Endodermal cell (in vitro differentiated cells): ENCODE measurements around the gene IGSF21. TPM values are rescaled to one million over a fixed set of nuclear protein-coding genes. Genes with fewer than 3 reads are reported as not detected.
"Not testable (repeated sequence)": the region's sequence is repeated elsewhere in the genome, so short reads cannot be mapped to it uniquely, and the experiment has no call there.

ENCODE experiments used
- DNase-seq: peaks from one replicate; pipeline ENCODE4 v3.0.0-alpha.2; 2017
- H3K27ac ChIP-seq: 2 replicates; pipeline ENCODE4 v1.5.1; 2013; ENCODE audit warnings: mild to moderate bottlenecking, low read depth, low read length, moderate library complexity
- H3K27me3 ChIP-seq: 2 replicates; pipeline ENCODE4 v1.6.1; 2013; ENCODE audit warnings: mild to moderate bottlenecking, low read length, moderate library complexity; ENCODE audit not compliant: insufficient read depth, control insufficient read depth, poor library complexity, severe bottlenecking
- H3K36me3 ChIP-seq: 2 replicates; pipeline ENCODE4 v1.7.0; 2013; ENCODE audit warnings: mild to moderate bottlenecking, low read length, moderate library complexity; ENCODE audit not compliant: control insufficient read depth, insufficient read depth
- H3K4me1 ChIP-seq: one replicate; pipeline ENCODE4 v1.7.0; 2013; ENCODE audit warnings: low read length; ENCODE audit not compliant: control insufficient read depth, insufficient read depth
- H3K4me3 ChIP-seq: 2 replicates; pipeline ENCODE4 v1.5.1; 2013; ENCODE audit warnings: mild to moderate bottlenecking, low read length, moderate library complexity
- H3K9ac ChIP-seq: 2 replicates; pipeline ENCODE4 v1.6.1; 2013; ENCODE audit warnings: mild to moderate bottlenecking, low read length, moderate library complexity; ENCODE audit not compliant: poor library complexity, severe bottlenecking; ENCODE audit errors: extremely low read depth
- H3K9me3 ChIP-seq: 2 replicates; pipeline ENCODE4 v1.6.1; 2013; ENCODE audit warnings: mild to moderate bottlenecking, low read length, moderate library complexity; ENCODE audit not compliant: control insufficient read depth
- H3K27ac Mint-ChIP-seq: 2 replicates; pipeline ENCODE4 v1.8.0; 2020; ENCODE audit warnings: mixed read lengths
- H3K27me3 Mint-ChIP-seq: 2 replicates; pipeline ENCODE4 v1.8.0; 2021; ENCODE audit warnings: mild to moderate bottlenecking, mixed read lengths; ENCODE audit not compliant: insufficient read depth
- H3K36me3 Mint-ChIP-seq: 2 replicates; pipeline ENCODE4 v1.8.0; 2020; ENCODE audit warnings: low read depth, mixed read lengths
- H3K4me1 Mint-ChIP-seq: 2 replicates; pipeline ENCODE4 v1.8.0; 2020; ENCODE audit warnings: mixed read lengths
- H3K4me3 Mint-ChIP-seq: 2 replicates; pipeline ENCODE4 v1.8.0; 2020; ENCODE audit warnings: mild to moderate bottlenecking, moderate library complexity, mixed read lengths
- H3K9me3 Mint-ChIP-seq: 2 replicates; pipeline ENCODE4 v1.8.0; 2020; ENCODE audit warnings: mild to moderate bottlenecking, mixed read lengths
- CTCF ChIP-seq: fragments of 200-600 bp; sonication (generic); conservative IDR thresholded peaks from 2 replicates; pipeline ENCODE4 v1.5.0; 2021; ENCODE audit warnings: antibody characterized with exemption, mild to moderate bottlenecking
- WGBS, 2 experiments: methylation state at CpG; one replicate each; pipeline versions ENCODE4 v1.1.5 to v1.1.7; 2013; ENCODE audit warnings: missing lambda C conversion rate in 2 of 2, mixed read lengths in 1 of 2; ENCODE audit not compliant: insufficient coverage in 1 of 2, insufficient read length in 1 of 2; 5-methylcytosine and 5-hydroxymethylcytosine counted together
- total RNA-seq, 2 donors: library from RNA; stranded (reverse); fragmentation: NEBNext Ultra II Directional in 1 of 2; extraction: Animal tissue kit (Norgen Biotek cat#: 25700) in 1 of 2; gene quantifications; 2 replicates in 1 of 2; 3 replicates in 1 of 2; pipeline ENCODE4 v1.2.1, GENCODE V29; 2021

The IGSF21 gene
- total RNA-seq, 2 donors from 2014 or later: 1.3 to 1.7 TPM

DNA sequence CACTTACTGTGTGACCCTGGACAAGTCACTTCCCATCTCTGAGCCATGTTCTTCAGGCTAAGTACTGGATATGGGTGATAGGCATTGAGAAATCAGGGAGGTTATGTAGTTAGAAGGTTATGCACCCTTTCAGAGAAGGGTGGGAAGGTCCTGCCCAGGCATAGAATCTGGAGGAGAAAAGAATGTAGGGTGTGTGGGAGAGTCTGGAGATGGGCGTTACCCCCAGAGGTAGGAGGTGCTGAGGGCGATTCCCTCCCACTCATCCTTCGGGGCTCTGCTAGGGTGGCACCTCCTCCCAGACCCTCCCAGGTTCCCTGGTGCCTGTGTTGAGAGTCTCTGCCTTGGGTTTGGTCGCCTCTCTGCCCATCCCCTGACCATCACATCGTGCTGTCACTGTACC, 51.1 kb downstream of the IGSF21 start:
- Mint-ChIP-seq H3K27me3 (peaks cover 29% of the 10 kb centered on the region), H3K4me3 (no peak overlapping the region), H3K36me3 (no peaks in the 10 kb centered on the region), H3K27ac (no peak overlapping the region), H3K9me3 (no peaks in the 10 kb centered on the region), H3K4me1 (no peaks in the 10 kb centered on the region)
- H3K4me3 ChIP-seq: no peak overlapping the region
- no peak for TF ChIP-seq CTCF
- H3K27me3 ChIP-seq: peaks cover 13% of the 10 kb centered on the region
- H3K27ac ChIP-seq: no peak overlapping the region
- no peaks in the 10 kb centered on the region for H3K36me3 ChIP-seq
- no peaks in the 10 kb centered on the region for H3K4me1 ChIP-seq
- H3K9ac ChIP-seq: no peak overlapping the region
- H3K9me3 ChIP-seq: no peaks in the 10 kb centered on the region
- 86 to 90% methylated on average over 1 to 5 of the region's 5 CpGs for WGBS, 2 experiments
- no peak for DNase-seq

DNA sequence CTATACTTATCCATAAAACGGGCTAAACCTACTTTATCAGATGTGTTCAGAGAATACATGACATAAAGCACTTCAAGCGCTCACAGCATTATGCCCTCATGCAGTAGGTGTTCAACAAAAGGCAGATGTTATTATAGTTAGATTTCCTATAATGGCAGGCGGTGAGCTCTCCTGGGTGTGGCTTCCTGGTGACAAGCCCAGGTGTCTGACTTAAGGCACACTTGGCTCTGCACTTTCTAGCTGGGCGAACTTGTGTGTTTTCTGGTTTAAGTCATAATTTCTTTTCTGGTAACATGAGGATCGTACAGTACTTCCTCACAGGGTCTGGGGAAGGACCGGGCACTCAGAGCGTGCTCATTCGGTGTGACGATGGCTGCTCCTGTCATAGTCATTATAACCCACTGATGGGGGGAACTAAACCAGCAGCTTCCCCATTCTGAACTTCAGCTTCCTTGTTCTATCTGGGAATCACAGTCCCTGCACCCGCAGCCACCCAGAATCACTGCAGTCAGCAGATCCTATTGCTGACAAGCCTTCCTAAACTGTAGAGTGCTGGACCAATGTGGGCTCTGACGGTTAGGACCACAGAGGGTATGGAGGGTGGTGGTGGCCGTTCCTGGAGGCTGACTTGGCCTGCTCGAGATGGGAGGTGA, 52.8 kb downstream of the IGSF21 start:
- Mint-ChIP-seq H3K4me3 (no peak overlapping the region), H3K27me3 (peaks cover 37% of the 10 kb centered on the region)

GRCh38 chr1:18161690-18162089, 54.1 kb downstream of the IGSF21 start:
- TF ChIP-seq CTCF: no peak
- Histone ChIP-seq H3K4me1 (no peaks in the 10 kb centered on the region), H3K9me3 (no peaks in the 10 kb centered on the region), H3K27me3 (peaks cover 20% of the 10 kb centered on the region), H3K36me3 (no peaks in the 10 kb centered on the region), H3K9ac (no peak overlapping the region), H3K4me3 (no peak overlapping the region), H3K27ac (no peak overlapping the region)
- Mint-ChIP-seq H3K4me1 (no peaks in the 10 kb centered on the region), H3K27me3 (peaks cover 44% of the 10 kb centered on the region), H3K9me3 (no peaks in the 10 kb centered on the region), H3K27ac (no peak overlapping the region), H3K36me3 (no peaks in the 10 kb centered on the region), H3K4me3 (no peak overlapping the region)
- WGBS, 2 experiments: 94 to 100% methylated on average over 6 of the region's 6 CpGs
- DNase-seq: no peak

More for the DNA sequence above, 52.8 kb downstream of the IGSF21 start:
- WGBS, 2 experiments: 92 to 93% methylated on average over 6 to 13 of the region's 13 CpGs
- Histone ChIP-seq H3K27ac (no peak overlapping the region), H3K4me3 (no peak overlapping the region), H3K9ac (no peak overlapping the region), H3K36me3 (no peaks in the 10 kb centered on the region), H3K27me3 (peaks cover 20% of the 10 kb centered on the region), H3K9me3 (no peaks in the 10 kb centered on the region), H3K4me1 (no peaks in the 10 kb centered on the region)
- no peaks in the 10 kb centered on the region for H3K9me3 Mint-ChIP-seq
- no peak overlapping the region for H3K27ac Mint-ChIP-seq
- no peak for DNase-seq
- no peaks in the 10 kb centered on the region for H3K36me3 Mint-ChIP-seq
- no peaks in the 10 kb centered on the region for H3K4me1 Mint-ChIP-seq
- TF ChIP-seq CTCF: no peak

DNA sequence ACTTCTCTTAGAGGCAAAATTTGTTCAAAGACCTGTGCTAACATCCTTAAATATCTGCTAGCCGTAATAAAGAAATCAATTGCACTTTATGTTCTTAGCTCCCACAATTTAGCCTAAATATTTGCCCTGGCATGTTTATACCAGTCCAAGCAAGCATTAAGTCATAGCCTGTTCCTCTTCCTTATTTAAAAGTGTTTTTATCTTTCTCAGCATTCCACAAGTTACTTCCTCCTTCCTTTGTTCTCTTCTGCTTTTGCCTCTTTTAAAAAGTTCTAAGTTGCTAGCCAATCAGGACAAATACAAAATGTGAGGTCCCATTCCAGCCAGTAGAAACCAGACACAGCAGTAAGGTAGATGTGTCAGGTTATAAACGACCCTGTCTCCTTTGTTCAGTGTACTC, 58.0 kb downstream of the IGSF21 start:
- H3K27me3 ChIP-seq: peaks cover 30% of the 10 kb centered on the region
- not testable (repeated sequence) for H3K9ac ChIP-seq
- 70 to 84% methylated on average over 2 of the region's 2 CpGs for WGBS, 2 experiments

More for the DNA sequence above, 58.0 kb downstream of the IGSF21 start:
- H3K27ac ChIP-seq, H3K4me1 ChIP-seq, DNase-seq, H3K36me3 ChIP-seq, H3K9me3 Mint-ChIP-seq, H3K27ac Mint-ChIP-seq, H3K4me3 Mint-ChIP-seq, H3K9me3 ChIP-seq, H3K36me3 Mint-ChIP-seq, H3K4me3 ChIP-seq, H3K4me1 Mint-ChIP-seq: not testable (repeated sequence)
- H3K27me3 Mint-ChIP-seq: peaks cover 69% of the 10 kb centered on the region
